Osteocyte (in vitro differentiated cells): ENCODE measurements around the gene IHH. TPM values are rescaled to one million over a fixed set of nuclear protein-coding genes. Genes with fewer than 3 reads are reported as not detected.

Experiments
- DNase-seq: peaks from one replicate; pipeline ENCODE4 v3.0.0; 2021; ENCODE audit warnings: mixed read lengths; ENCODE audit not compliant: unreplicated experiment; ENCODE audit errors: extremely low spot score
- H3K27ac Mint-ChIP-seq: one replicate; pipeline ENCODE4 v1.8.0; 2021; ENCODE audit warnings: mild to moderate bottlenecking, mixed read lengths; ENCODE audit not compliant: unreplicated experiment
- H3K27me3 Mint-ChIP-seq: one replicate; pipeline ENCODE4 v1.8.0; 2021; ENCODE audit warnings: mixed read lengths; ENCODE audit not compliant: unreplicated experiment
- H3K36me3 Mint-ChIP-seq: one replicate; pipeline ENCODE4 v1.8.0; 2021; ENCODE audit warnings: mixed read lengths; ENCODE audit not compliant: unreplicated experiment
- H3K4me1 Mint-ChIP-seq: one replicate; pipeline ENCODE4 v1.8.0; 2021; ENCODE audit warnings: mixed read lengths; ENCODE audit not compliant: unreplicated experiment
- H3K4me3 Mint-ChIP-seq: one replicate; pipeline ENCODE4 v1.8.0; 2021; ENCODE audit warnings: mild to moderate bottlenecking, moderate library complexity, mixed read lengths; ENCODE audit not compliant: unreplicated experiment
- H3K9me3 Mint-ChIP-seq: one replicate; pipeline ENCODE4 v1.8.0; 2021; ENCODE audit warnings: mixed read lengths; ENCODE audit not compliant: unreplicated experiment
- total RNA-seq: library from RNA; stranded (reverse); gene quantifications from 2 replicates; pipeline ENCODE4 v1.2.1, GENCODE V29; 2021
- TF ChIP-seq, protein P1 (sequence below): fragments of 200-600 bp; sonication (generic); IDR thresholded peaks from 2 replicates; pipeline ENCODE4 v1.5.0; 2021; ENCODE audit warnings: antibody characterized with exemption, mild to moderate bottlenecking, moderate library complexity

The IHH gene
- total RNA-seq, 1 donor from 2014 or later, result not detected

DNA sequence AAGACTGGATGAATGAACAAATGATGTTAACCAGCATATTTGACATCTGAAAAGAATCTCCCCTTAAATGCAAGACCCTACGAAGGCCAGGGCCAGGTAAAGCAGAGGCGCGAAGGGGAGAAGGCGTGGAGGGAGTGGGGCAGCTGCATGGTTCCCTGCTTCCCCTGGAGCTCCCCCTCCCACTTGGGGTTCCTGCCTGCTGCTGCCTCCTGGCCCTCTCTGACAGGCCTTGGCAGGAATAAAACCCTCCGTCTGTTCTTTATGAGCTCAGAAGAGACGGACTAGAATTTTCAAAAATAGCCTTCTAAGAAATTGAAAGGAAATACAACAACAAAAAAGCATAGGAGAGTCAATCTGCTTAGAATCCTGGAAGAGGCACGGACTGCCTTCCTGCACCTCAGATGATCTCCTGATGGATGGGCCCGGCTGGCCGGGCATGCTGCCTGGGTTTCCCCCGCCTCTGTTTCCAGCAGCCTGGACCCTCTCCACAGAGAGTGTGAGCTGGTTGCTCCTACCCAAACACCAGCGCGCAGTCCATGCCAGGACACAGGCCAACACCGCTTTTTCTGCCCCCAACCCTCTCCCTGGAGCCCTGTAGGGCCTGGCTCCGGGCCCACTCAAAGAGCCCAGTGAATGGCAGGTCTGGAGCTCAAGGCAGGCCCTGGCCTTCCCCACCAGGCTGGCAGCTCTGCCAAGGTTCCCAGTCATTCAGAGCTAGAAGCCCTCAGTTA is 43.4 kb downstream of the IHH start:
- H3K27me3 Mint-ChIP-seq, result peaks cover 38% of the 10 kb centered on the region
- no peaks in the 10 kb centered on the region for H3K4me1 Mint-ChIP-seq
- no peak for DNase-seq
- TF ChIP-seq, protein P1, sequence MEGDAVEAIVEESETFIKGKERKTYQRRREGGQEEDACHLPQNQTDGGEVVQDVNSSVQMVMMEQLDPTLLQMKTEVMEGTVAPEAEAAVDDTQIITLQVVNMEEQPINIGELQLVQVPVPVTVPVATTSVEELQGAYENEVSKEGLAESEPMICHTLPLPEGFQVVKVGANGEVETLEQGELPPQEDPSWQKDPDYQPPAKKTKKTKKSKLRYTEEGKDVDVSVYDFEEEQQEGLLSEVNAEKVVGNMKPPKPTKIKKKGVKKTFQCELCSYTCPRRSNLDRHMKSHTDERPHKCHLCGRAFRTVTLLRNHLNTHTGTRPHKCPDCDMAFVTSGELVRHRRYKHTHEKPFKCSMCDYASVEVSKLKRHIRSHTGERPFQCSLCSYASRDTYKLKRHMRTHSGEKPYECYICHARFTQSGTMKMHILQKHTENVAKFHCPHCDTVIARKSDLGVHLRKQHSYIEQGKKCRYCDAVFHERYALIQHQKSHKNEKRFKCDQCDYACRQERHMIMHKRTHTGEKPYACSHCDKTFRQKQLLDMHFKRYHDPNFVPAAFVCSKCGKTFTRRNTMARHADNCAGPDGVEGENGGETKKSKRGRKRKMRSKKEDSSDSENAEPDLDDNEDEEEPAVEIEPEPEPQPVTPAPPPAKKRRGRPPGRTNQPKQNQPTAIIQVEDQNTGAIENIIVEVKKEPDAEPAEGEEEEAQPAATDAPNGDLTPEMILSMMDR, result no peak
- H3K4me3 Mint-ChIP-seq, result no peak overlapping the region
- H3K36me3 Mint-ChIP-seq, result no peaks in the 10 kb centered on the region
- no peak overlapping the region for H3K27ac Mint-ChIP-seq
- no peaks in the 10 kb centered on the region for H3K9me3 Mint-ChIP-seq

DNA sequence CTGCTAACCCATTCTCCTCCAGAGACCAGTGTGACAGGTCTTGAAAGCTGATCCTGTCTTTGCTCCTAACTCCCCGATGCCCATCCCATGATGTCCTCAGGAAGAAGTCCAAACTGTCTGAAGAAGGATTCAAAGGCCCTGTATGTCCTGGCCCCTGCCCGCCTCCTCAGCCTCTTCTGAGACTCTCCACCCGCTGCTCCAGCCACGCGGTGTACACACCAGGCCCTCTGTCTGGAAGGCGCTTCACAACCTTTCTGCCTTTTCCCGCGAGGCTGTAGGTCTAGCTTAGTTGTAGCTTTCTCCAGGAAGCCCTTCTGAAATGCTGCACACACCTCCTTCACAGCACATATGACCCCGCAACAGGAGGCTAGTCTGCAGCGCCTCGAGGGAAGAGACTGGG is 44.0 kb downstream of the IHH start:
- Mint-ChIP-seq H3K36me3 (no peaks in the 10 kb centered on the region), H3K4me1 (no peaks in the 10 kb centered on the region), H3K4me3 (no peak overlapping the region), H3K9me3 (no peaks in the 10 kb centered on the region), H3K27ac (no peak overlapping the region), H3K27me3 (peaks cover 40% of the 10 kb centered on the region)
- no peak for DNase-seq
- TF ChIP-seq, protein P1, result no peak

DNA sequence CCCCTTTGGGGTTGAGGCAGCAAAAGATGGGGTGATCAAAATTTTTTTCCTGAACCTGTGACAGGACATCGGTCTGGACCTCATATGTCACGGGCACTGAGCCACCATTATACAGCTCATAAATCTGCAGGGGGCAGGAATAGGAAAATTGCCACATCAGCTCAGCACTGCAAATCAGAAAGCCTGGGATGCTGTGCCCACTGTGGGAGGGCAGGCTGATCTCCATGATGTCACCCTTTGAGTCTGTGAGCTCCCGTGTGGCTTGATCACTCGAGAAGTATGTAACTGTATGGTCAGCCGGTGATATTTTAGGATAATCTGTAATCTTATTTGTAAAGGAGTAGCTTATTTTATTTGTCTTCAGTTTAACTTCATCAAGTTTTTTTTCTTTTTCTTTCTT is 49.8 kb downstream of the IHH start:
- peaks cover 25% of the 10 kb centered on the region for H3K27me3 Mint-ChIP-seq
- no peaks in the 10 kb centered on the region for H3K36me3 Mint-ChIP-seq
- no peak overlapping the region for H3K27ac Mint-ChIP-seq
- DNase-seq, result no peak
- TF ChIP-seq, protein P1, result no peak
- no peak overlapping the region for H3K4me3 Mint-ChIP-seq
- no peaks in the 10 kb centered on the region for H3K9me3 Mint-ChIP-seq
- H3K4me1 Mint-ChIP-seq, result no peaks in the 10 kb centered on the region

DNA sequence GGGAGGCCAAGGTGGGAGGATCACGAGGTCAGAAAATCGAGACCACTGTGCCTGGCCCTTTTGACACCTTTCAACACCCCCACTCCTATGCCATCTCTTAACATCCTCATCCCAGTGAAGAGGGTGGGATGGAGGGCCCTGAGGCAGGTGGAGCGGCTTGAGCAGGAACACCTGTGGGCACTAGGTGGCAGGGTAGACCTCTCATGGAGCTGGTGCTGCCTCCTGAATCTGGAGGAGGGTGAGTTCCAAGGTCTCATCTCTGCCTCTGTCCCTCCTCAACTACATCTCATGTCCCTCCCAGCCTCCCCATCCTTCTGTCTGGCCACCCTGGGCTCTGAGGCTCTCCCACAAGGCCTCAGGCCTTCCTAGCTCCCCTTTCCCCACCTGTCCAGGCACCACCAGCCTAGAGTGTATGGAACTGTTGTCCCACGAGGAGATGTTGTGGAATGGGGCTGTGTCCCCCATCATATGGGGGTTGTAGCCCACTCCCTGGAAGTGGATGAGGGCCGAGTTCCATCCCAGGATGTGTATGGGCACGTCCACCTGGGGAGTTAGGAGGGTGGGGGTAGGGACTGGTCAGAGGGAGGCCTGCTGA is 50.5 kb downstream of the IHH start:
- no peak overlapping the region for H3K4me3 Mint-ChIP-seq
- H3K27me3 Mint-ChIP-seq, result peaks cover 31% of the 10 kb centered on the region

DNA sequence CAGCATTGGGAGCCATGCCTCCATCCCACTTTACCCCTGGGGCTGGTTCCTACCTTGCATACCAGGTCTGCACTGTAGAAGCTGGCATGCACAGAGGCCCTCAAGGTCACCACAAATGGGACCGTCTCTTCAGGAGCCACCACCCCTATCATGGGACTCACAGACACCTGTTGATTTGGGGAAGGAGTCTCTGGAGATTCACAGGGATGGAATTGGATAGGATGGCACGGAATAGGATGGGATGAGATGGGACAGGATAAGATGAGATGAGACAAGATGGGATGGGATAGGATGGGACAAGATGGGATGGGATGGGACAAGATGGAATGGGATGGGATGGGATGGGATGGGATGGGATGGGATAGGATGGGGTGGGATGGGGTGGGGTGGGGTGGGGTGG is 51.4 kb downstream of the IHH start:
- Mint-ChIP-seq H3K4me1 (no peaks in the 10 kb centered on the region), H3K27ac (no peak overlapping the region), H3K36me3 (no peaks in the 10 kb centered on the region), H3K4me3 (no peak overlapping the region), H3K27me3 (peaks cover 39% of the 10 kb centered on the region), H3K9me3 (no peaks in the 10 kb centered on the region)
- no peak for DNase-seq
- TF ChIP-seq, protein P1, result no peak

More for the DNA sequence above, 50.5 kb downstream of the IHH start:
- no peak for DNase-seq
- no peaks in the 10 kb centered on the region for H3K36me3 Mint-ChIP-seq
- H3K4me1 Mint-ChIP-seq, result no peaks in the 10 kb centered on the region
- no peaks in the 10 kb centered on the region for H3K9me3 Mint-ChIP-seq
- TF ChIP-seq, protein P1, result peak; percentile 37
- H3K27ac Mint-ChIP-seq, result no peak overlapping the region
